ENCODE results near the gene DTX3L. TPM values are rescaled to one million over a fixed set of nuclear protein-coding genes. Genes with fewer than 3 reads are reported as not detected.
A peak's percentile ranks its signal among the peaks of the same experiment; 100 is the strongest.

The DTX3L gene
- total RNA-seq, 1 experiment from 2014 or later = 11.1 TPM

GRCh38 chr3:122555275-122556071 is 8.7 kb upstream of the DTX3L start:
- no peaks in the 10 kb centered on the region for H3K36me3 ChIP-seq (ENCODE audit: low read depth, low read length)
- BruUV-seq (replicated peaks) = TSS peak; percentile 17
- TF ChIP-seq EZH2 (IDR thresholded peaks at IDR 0.05; ENCODE audit: low read length, unreplicated experiment) (no peak), EZH2phosphoT487 (IDR thresholded peaks at IDR 0.05; ENCODE audit: borderline replicate concordance, low read length) (no peak), CTCF (conservative IDR thresholded peaks at IDR 0.05; ENCODE audit: low read depth, low read length) (no peak)
- no peaks in the 10 kb centered on the region for H3K27me3 ChIP-seq (ENCODE audit: low read length)
- intact Hi-C loops (cut with micrococcal nuclease) = loop anchor here (2.0 kb wide), 1 partner anchor 21 kb away; no protein-coding TSS in a partner anchor
- no peak overlapping the region for H3K9ac ChIP-seq (ENCODE audit: low read length)
- POLR2A ChIA-PET (ENCODE audit: unreplicated experiment) = no interaction called here
- H4K20me1 ChIP-seq (ENCODE audit: low read length) = no peaks in the 10 kb centered on the region
- H3K9me3 ChIP-seq (ENCODE audit: low read length) = no peaks in the 10 kb centered on the region
- no peak overlapping the region for H3K4me3 ChIP-seq (ENCODE audit: low read length)
- H3K9me2 ChIP-seq (replicated peaks; ENCODE audit: low read length) = no peaks in the 10 kb centered on the region
- CTCF ChIA-PET = interaction anchor here (1.1 kb wide), 2 partner anchors 37 to 124 kb away, joined by 3 to 5 read pairs; no protein-coding TSS in a partner anchor
- 0 out of 2 replicates have a peak overlapping the region, but pooled peaks have one; percentile 3 for H3K27ac ChIP-seq (ENCODE audit: low read length)
- H3K79me2 ChIP-seq (ENCODE audit: low read length) = no peaks in the 10 kb centered on the region
- DNase-seq (peak; percentile 87), ATAC-seq (peak; percentile 96)
- H3K4me2 ChIP-seq (ENCODE audit: low read length) = peak overlapping the region; percentile 15
- peaks cover 14% of the 10 kb centered on the region for H3K4me1 ChIP-seq (ENCODE audit: insufficient read depth, low read length)
- no peaks in the 10 kb centered on the region for H3F3A ChIP-seq (ENCODE audit: low read length, unreplicated experiment)
- H2AFZ ChIP-seq (ENCODE audit: low read length) = no peak overlapping the region

GRCh38 chr3:122557356-122557755 is 6.8 kb upstream of the DTX3L start:
- no peaks in the 10 kb centered on the region for H4K20me1 ChIP-seq (ENCODE audit: low read length)
- H3K9ac ChIP-seq (ENCODE audit: low read length) = no peak overlapping the region
- no peaks in the 10 kb centered on the region for H3F3A ChIP-seq (ENCODE audit: low read length, unreplicated experiment)
- H3K27ac ChIP-seq (ENCODE audit: low read length) = no peak overlapping the region
- H3K79me2 ChIP-seq (ENCODE audit: low read length) = no peaks in the 10 kb centered on the region
- H3K27me3 ChIP-seq (ENCODE audit: low read length) = no peaks in the 10 kb centered on the region
- intact Hi-C loops (cut with micrococcal nuclease) = no loop called here
- ATAC-seq = no peak
- POLR2A ChIA-PET (ENCODE audit: unreplicated experiment) = no interaction called here
- TF ChIP-seq EZH2 (IDR thresholded peaks at IDR 0.05; ENCODE audit: low read length, unreplicated experiment) (no peak), EZH2phosphoT487 (IDR thresholded peaks at IDR 0.05; ENCODE audit: borderline replicate concordance, low read length) (no peak), CTCF (conservative IDR thresholded peaks at IDR 0.05; ENCODE audit: low read depth, low read length) (no peak)
- DNase-seq = no peak
- no peaks in the 10 kb centered on the region for H3K36me3 ChIP-seq (ENCODE audit: low read depth, low read length)
- no peak overlapping the region for H2AFZ ChIP-seq (ENCODE audit: low read length)
- H3K9me2 ChIP-seq (replicated peaks; ENCODE audit: low read length) = no peaks in the 10 kb centered on the region
- H3K9me3 ChIP-seq (ENCODE audit: low read length) = no peaks in the 10 kb centered on the region
- no peak overlapping the region for H3K4me3 ChIP-seq (ENCODE audit: low read length)
- CTCF ChIA-PET = no interaction called here
- no TSS peak for BruUV-seq (replicated peaks)
- H3K4me1 ChIP-seq (ENCODE audit: insufficient read depth, low read length) = peaks cover 14% of the 10 kb centered on the region
- H3K4me2 ChIP-seq (ENCODE audit: low read length) = no peak overlapping the region

- TF ChIP-seq CTCF (conservative IDR thresholded peaks at IDR 0.05; ENCODE audit: low read depth, low read length) = no peak
- TF ChIP-seq EZH2 (IDR thresholded peaks at IDR 0.05; ENCODE audit: low read length, unreplicated experiment) = no peak
- no peak for TF ChIP-seq EZH2phosphoT487 (IDR thresholded peaks at IDR 0.05; ENCODE audit: borderline replicate concordance, low read length)
- Histone ChIP-seq H3K27me3 (ENCODE audit: low read length) (no peaks in the 10 kb centered on the region), H3K9me2 (replicated peaks; ENCODE audit: low read length) (no peaks in the 10 kb centered on the region), H3K79me2 (ENCODE audit: low read length) (0 out of 2 replicates have a peak, but pooled peaks cover 6% of the 10 kb centered on the region), H3K4me3 (ENCODE audit: low read length) (no peak overlapping the region), H3K36me3 (ENCODE audit: low read depth, low read length) (no peaks in the 10 kb centered on the region), H2AFZ (ENCODE audit: low read length) (no peak overlapping the region), H3F3A (ENCODE audit: low read length, unreplicated experiment) (no peaks in the 10 kb centered on the region), H3K9ac (ENCODE audit: low read length) (no peak overlapping the region), H3K9me3 (ENCODE audit: low read length) (no peaks in the 10 kb centered on the region), H3K4me2 (ENCODE audit: low read length) (no peak overlapping the region), H3K27ac (ENCODE audit: low read length) (no peak overlapping the region), H3K4me1 (ENCODE audit: insufficient read depth, low read length) (peaks cover 21% of the 10 kb centered on the region), H4K20me1 (ENCODE audit: low read length) (no peaks in the 10 kb centered on the region)
- BruUV-seq (replicated peaks) = no TSS peak
- ATAC-seq = no peak
- CTCF ChIA-PET = no interaction called here
- DNase-seq = no peak
- POLR2A ChIA-PET (ENCODE audit: unreplicated experiment) = no interaction called here
- intact Hi-C loops (cut with micrococcal nuclease) = no loop called here
Observed at GRCh38 chr3:122558605-122559004, 5.5 kb upstream of the DTX3L start.

All from PC-3 (cell line).